ENCODE measurements around the gene TNFSF15.
"Not testable (repeated sequence)": the region's sequence is repeated elsewhere in the genome, so short reads cannot be mapped to it uniquely, and the experiment has no call there.

The TNFSF15 gene

DNA sequence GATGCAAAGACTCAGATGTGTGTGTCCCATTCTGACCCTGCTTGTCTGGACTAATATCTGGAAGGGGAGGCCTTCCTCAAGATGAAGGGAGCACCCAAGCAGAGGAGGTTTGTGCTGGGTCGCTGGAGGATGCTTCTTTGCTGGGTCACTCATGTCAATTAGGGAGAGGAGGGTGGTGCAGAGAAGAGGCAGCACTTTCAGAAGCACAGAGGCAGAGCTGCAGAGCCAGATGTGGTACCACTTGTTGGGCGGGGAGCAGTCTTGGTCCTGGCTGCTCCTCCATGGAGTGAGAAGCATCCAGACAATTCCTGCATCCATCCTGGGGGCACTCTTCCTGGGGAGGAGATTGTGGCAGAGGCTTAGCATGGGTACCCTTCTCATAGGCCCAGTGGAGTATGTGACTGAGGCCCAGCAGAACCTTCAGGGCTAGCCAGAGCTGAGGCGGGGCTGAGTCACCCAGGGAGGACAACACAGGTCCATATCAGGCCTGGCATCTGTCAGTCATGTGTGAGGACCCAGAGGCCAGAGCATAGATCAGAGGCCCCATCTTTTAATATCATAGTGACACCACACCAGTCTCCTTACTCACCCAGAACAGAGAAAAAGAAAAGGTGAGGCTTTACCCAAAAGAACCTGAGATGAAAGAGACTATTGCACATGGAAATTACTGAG lies 59.8 kb downstream of the TNFSF15 start:
- no peak for DNase-seq

DNA sequence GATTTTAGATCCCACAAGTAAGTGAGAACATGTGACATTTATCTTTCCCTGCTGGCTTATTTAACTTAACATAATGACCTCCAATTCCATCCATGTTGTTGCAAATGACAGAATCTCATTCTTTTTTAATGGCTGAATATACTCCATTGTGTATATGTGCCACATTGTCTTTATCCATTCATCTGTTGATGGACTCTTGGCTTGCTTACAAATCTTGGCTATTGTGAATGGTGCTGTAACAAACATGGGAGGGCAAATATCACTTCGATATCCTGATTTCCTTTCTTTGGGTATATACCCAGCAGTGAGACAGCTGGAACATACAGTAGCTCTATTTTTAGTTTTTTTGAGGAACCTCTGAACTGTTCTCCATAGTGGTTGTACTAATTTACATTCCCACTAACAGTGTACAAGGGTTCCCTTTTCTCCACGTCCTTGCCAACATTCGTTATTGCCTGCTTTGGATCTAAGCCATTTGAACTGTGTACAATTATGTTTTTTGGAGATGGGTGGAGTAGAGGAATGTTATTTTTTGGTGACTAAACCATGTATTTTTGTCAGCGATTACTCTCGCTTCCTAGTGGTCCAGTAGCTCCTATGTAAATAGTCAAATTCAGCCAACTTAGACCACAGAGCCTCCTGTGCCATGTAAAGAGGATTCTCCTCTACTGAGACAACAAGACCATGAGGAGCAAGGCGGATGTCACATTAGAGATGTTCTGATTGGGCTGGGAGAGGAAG lies 60.6 kb downstream of the TNFSF15 start:
- no peak for DNase-seq

DNA sequence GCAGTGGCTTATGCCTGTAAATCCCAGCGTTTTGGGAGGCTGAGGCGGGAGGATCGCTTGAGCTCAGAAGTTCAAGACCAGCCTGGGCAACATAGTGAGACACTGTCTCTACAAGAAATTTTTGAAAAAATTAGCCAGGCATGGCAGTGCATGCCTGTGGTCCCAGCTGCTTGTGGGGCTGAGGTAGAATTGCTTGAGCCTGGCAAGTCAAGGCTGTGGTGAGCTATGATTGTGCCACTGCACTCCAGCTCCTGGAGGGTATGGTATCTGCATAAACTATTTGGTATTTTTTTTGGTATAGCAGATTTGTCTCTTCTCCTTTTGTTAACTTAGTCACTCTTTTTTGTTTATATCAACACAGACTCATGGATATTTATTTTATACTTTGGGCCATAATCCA lies 62.4 kb downstream of the TNFSF15 start:
- DNase-seq = no peak

DNA sequence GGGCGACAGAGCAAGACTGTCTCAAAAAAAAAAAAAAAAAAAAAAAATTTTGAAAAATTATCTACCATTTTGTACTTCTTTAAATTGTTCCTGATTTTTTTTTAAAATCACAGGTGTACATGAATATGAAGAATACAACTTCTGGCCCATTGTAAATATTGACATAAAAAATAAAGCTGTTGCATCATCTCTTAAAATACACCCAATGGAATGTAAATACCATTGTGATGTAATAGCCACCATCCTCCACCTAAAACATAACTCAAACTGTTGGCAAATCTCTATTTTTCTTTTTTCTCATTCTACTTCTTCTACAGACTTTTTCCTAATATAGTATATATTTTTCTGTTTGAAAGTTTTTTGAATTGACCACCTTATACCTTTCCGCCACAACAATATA lies 62.9 kb downstream of the TNFSF15 start:
- DNase-seq = no peak

DNA sequence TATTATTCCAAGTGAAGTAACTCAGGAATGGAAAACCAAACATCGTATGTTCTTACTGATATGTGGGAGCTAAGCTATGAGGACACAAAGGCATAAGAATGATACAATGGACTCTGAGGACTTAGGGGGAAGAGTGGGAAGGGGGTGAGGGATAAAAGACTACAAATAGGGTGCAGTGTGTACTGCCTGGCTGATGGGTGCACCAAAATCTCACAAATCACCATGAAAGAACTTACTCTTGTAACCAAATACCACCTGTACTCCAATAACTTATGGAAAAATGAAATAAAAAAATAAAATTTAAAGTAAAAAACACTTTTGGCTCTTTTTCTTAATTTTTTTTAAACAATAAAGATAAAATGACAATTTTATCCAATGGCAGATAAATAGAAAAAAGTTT lies 64.3 kb downstream of the TNFSF15 start:
- DNase-seq = not testable (repeated sequence)

DNA sequence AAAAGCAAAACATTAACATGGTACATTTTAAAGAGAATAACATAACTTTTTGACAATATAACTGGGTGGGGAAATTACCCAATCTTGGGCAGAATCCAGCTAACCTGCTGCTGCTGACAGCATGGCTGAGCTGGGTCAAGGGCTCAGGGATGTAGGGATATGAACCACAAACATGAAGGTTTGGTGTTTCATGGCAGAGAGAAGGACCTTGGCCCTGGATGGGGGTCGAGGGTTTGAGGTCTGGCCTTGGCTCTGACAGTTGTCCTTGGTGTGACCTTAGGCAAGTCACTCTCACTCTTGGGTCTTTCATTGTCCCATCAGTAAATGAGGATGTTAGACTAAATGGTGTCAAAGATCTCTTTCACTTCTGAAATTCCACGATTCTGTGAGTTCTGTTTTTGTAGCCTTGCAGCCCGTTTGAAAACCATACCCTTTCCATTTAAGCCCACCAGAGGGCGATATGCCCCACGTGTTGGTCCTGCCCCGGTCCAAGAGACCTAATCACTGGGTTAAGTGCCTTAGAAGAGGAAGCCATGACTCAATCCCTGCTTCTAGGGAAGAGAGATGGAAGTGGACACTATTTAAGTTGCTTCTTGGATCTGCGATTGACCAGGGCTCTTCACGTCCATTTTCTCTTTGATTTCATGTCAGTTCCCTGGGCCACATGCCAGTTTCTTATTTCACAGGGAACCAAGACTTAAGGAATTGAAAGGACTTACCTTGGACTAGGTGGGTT lies 67.1 kb downstream of the TNFSF15 start:
- DNase-seq = peak; percentile 82

DNA sequence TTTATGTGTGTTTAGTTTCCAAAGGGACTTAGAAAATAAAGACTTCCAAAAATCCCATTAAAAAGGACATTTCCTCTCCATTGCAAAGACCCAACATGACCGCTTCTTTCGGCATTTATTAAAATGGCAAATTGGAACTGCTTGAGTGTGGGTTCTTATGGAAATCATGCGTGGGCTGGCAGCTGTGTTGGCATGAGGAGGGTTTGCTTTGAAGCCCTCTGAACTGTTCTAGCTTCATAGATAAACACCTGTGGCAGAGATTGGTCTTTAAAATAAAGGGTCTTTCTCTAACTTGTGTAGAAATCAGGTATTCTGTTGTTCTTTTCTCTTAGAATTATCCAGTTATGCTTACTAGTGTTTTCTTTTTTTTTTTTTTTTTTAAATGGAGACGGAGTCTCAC lies 68.0 kb downstream of the TNFSF15 start:
- DNase-seq = no peak

DNA sequence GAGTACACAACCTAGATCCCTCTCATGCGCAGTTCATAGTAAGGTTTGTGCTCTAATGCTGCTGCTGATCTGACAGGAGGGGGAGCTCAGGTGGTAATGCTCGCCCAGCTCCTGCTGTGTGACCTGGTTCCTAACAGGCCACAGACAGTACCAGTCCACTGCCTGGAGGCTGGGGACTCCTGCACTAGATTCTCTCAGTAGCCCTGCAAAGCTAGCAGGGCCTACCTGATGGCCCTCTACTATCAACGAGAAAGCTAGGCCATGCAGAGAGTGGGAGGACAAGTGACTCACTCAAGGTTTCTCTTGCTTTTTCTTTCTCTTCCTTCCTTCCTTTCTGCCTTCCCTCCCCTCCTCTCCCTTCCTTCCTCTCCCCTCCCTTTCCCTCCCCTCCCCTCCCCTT lies 68.7 kb downstream of the TNFSF15 start:
- peak; percentile 26 for DNase-seq

DNA sequence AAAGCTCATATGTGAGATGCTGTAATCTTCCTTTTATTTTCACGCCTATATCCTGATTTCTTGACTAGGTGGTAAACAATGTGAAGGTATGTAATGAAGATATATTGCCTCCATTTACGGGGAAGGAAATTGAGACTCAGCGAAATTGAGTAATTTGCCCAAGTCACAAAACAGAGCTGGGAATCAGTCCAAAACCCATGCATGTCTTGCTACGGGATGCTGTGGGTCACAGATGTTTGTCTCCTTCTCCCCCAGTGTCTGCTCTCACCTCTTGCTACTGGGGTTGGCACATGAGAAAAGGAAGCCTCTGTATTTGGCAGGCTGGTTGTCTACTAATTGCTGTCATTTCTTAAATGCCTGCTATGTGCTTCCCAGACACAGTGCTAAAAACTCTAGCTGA lies 70.1 kb downstream of the TNFSF15 start:
- DNase-seq = peak; percentile 23

DNA sequence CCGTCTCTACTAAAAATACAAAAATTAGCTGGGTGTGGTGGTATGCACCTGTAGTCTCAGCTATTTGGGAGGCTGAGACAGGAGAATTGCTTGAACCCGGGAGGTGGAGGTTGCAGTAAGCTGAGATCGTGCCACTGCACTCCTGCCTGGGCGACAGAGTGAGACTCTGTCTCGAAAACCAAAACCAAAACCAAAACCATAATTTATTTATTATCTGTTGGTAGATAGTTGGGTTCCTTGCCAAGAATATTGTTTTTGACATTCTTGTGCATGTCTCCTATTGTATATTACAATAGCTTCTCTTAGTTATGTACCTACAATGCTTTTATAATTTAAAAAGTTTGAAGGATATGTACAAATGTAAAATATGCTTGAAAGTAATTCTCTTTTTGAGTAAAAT lies 70.7 kb downstream of the TNFSF15 start:
- DNase-seq = peak; percentile 43
